Lower leg skin (tissue), 3 donors: ENCODE measurements around the gene TLE4.

Source experiments
- POLR2A ChIP-seq, 2 donors: fragments of 450-650 bp; IDR thresholded peaks; one replicate each; pipeline ENCODE4 v1.6.1; 2016 to 2017; ENCODE audit warnings: antibody characterized with exemption in 2 of 2, mild to moderate bottlenecking in 1 of 2, moderate library complexity in 1 of 2
- TF ChIP-seq, protein P1 (sequence below), 3 donors: fragments of 450-650 bp; IDR thresholded peaks; one replicate each; pipeline ENCODE4 v1.5.1; 2016; ENCODE audit warnings: antibody characterized with exemption in 3 of 3, mild to moderate bottlenecking in 3 of 3, moderate library complexity in 2 of 3

DNA sequence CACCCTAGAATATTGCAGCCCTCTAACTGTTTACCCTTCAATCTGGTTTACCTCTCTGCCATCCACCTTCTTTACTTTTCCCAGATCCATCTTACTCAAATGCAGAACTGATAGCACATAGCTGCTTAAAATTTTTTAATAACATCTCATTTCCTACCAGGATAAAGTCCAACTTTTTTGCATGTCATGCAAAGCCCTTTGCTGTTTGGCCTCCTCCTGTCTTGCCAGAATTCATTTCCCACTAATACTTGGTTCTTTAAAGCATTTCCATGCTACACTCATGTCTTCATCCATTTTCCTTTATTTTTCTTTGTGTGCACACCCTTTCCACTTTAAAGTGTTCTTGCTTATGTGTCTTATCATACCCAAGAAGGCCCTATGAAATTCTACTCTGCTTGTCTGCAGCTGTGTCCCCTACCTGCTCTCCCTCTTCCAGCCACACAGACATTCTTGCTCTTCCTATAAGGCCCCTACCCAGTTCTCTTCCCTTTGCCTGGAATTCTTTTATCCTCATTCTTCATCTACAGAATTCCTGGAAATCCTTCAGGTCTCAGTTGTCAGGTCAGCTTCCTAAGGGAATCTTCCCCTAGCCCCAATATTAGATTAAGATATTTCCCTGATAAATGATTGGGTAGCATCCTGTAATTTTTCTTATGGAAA is 50.3 kb downstream of the TLE4 start:
- no peak for TF ChIP-seq POLR2A (IDR thresholded peaks at IDR 0.05)
- TF ChIP-seq, protein P1, sequence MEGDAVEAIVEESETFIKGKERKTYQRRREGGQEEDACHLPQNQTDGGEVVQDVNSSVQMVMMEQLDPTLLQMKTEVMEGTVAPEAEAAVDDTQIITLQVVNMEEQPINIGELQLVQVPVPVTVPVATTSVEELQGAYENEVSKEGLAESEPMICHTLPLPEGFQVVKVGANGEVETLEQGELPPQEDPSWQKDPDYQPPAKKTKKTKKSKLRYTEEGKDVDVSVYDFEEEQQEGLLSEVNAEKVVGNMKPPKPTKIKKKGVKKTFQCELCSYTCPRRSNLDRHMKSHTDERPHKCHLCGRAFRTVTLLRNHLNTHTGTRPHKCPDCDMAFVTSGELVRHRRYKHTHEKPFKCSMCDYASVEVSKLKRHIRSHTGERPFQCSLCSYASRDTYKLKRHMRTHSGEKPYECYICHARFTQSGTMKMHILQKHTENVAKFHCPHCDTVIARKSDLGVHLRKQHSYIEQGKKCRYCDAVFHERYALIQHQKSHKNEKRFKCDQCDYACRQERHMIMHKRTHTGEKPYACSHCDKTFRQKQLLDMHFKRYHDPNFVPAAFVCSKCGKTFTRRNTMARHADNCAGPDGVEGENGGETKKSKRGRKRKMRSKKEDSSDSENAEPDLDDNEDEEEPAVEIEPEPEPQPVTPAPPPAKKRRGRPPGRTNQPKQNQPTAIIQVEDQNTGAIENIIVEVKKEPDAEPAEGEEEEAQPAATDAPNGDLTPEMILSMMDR (IDR thresholded peaks at IDR 0.05) = no peak
